Neuronal stem cell (in vitro differentiated cells): ENCODE data around the gene MUC6.

ENCODE experiments used
- DNase-seq: peaks from one replicate; pipeline ENCODE4 v3.0.0-alpha.2; 2013; ENCODE audit warnings: low spot score
- H2AFZ ChIP-seq: one replicate; pipeline ENCODE4 v1.6.1; 2013; ENCODE audit warnings: mild to moderate bottlenecking, low read length, inconsistent platforms
- H2AK5ac ChIP-seq: 2 replicates; pipeline ENCODE4 v1.6.1; 2013; ENCODE audit warnings: low read depth, mild to moderate bottlenecking, inconsistent platforms, low read length, moderate library complexity, mixed read lengths
- H2BK120ac ChIP-seq: 2 replicates; pipeline ENCODE4 v1.6.1; 2013; ENCODE audit warnings: low read depth, mild to moderate bottlenecking, inconsistent platforms, low read length, moderate library complexity, mixed read lengths
- H2BK12ac ChIP-seq: one replicate; pipeline ENCODE4 v1.6.1; 2013; ENCODE audit warnings: low read length, inconsistent platforms
- H2BK15ac ChIP-seq: 2 replicates; pipeline ENCODE4 v1.6.1; 2013; ENCODE audit warnings: mild to moderate bottlenecking, low read length, inconsistent platforms, mixed read lengths
- H2BK5ac ChIP-seq: one replicate; pipeline ENCODE4 v1.6.1; 2013; ENCODE audit warnings: inconsistent platforms, mild to moderate bottlenecking, low read length, moderate library complexity
- H3K14ac ChIP-seq: one replicate; pipeline ENCODE4 v1.6.1; 2013; ENCODE audit warnings: low read length, inconsistent platforms
- H3K18ac ChIP-seq: 2 replicates; pipeline ENCODE4 v1.6.1; 2013; ENCODE audit warnings: low read length, inconsistent platforms
- H3K23ac ChIP-seq: 2 replicates; pipeline ENCODE4 v1.6.1; 2013; ENCODE audit warnings: low read depth, mild to moderate bottlenecking, mixed read lengths, low read length, inconsistent platforms; ENCODE audit not compliant: poor library complexity
- H3K27ac ChIP-seq: replicated peaks from 3 replicates; pipeline ENCODE4 v1.5.1; 2013; ENCODE audit warnings: low read length, inconsistent platforms
- H3K27me3 ChIP-seq, 3 experiments: 2 replicates each; pipeline ENCODE4 v1.6.1; 2013; ENCODE audit warnings: low read length in 3 of 3, mild to moderate bottlenecking in 2 of 3, inconsistent platforms in 1 of 3, low read depth in 1 of 3, mixed read lengths in 1 of 3, moderate library complexity in 1 of 3; ENCODE audit not compliant: control insufficient read depth in 3 of 3, insufficient read depth in 3 of 3
- H3K36me3 ChIP-seq, 2 donors: replicated peaks in 1 of 2; 2 replicates each; pipeline ENCODE4 v1.6.1; 2013; ENCODE audit warnings: low read length in 2 of 2; ENCODE audit not compliant: control insufficient read depth in 2 of 2, insufficient read depth in 2 of 2
- H3K4ac ChIP-seq: 2 replicates; pipeline ENCODE4 v1.6.1; 2013; ENCODE audit warnings: inconsistent platforms, mild to moderate bottlenecking, low read length, moderate library complexity
- H3K4me1 ChIP-seq, 2 donors: 1 replicate in 1 of 2; 2 replicates in 1 of 2; pipeline ENCODE4 v1.6.1; 2013; ENCODE audit warnings: low read length in 2 of 2, low read depth in 1 of 2; ENCODE audit not compliant: control insufficient read depth in 2 of 2, insufficient read depth in 1 of 2
- H3K4me2 ChIP-seq: one replicate; pipeline ENCODE4 v1.6.1; 2013; ENCODE audit warnings: mild to moderate bottlenecking, low read length, inconsistent platforms; ENCODE audit not compliant: insufficient read depth, poor library complexity, severe bottlenecking
- H3K4me3 ChIP-seq, 2 donors: 2 replicates each; pipeline ENCODE4 v1.5.1; 2013; ENCODE audit warnings: low read length in 2 of 2, mild to moderate bottlenecking in 2 of 2, inconsistent platforms in 1 of 2, moderate library complexity in 1 of 2
- H3K79me1 ChIP-seq: one replicate; pipeline ENCODE4 v1.6.1; 2013; ENCODE audit warnings: low read depth, mild to moderate bottlenecking, inconsistent platforms, low read length, moderate library complexity
- H3K9ac ChIP-seq: one replicate; pipeline ENCODE4 v1.6.1; 2013; ENCODE audit warnings: mild to moderate bottlenecking, low read depth, low read length, inconsistent platforms; ENCODE audit not compliant: poor library complexity
- H3K9me3 ChIP-seq, 2 donors: replicated peaks in 1 of 2; 2 replicates each; pipeline versions ENCODE3 to v1.6.1; 2013; ENCODE audit warnings: low read length in 2 of 2, mild to moderate bottlenecking in 2 of 2, inconsistent platforms in 1 of 2, low read depth in 1 of 2, mixed read lengths in 1 of 2, moderate library complexity in 1 of 2; ENCODE audit not compliant: control insufficient read depth in 2 of 2, insufficient read depth in 1 of 2
- H4K8ac ChIP-seq: one replicate; pipeline ENCODE4 v1.6.1; 2013; ENCODE audit warnings: low read depth, mild to moderate bottlenecking, inconsistent platforms, low read length, moderate library complexity
- H4K91ac ChIP-seq: one replicate; pipeline ENCODE4 v1.6.1; 2013; ENCODE audit warnings: low read length, low read depth, mild to moderate bottlenecking, inconsistent platforms; ENCODE audit not compliant: poor library complexity
- WGBS, 2 donors: extraction: QIAGEN DNeasy Blood & Tissue Kit; methylation state at CpG; one replicate each; pipeline ENCODE4 v1.1.7; 2013; ENCODE audit warnings: missing lambda C conversion rate in 2 of 2, mixed read lengths in 1 of 2; ENCODE audit not compliant: insufficient read length in 2 of 2, insufficient replicate concordance in 1 of 2; ENCODE audit errors: extremely low coverage in 2 of 2; 5-methylcytosine and 5-hydroxymethylcytosine counted together

The MUC6 gene

DNA sequence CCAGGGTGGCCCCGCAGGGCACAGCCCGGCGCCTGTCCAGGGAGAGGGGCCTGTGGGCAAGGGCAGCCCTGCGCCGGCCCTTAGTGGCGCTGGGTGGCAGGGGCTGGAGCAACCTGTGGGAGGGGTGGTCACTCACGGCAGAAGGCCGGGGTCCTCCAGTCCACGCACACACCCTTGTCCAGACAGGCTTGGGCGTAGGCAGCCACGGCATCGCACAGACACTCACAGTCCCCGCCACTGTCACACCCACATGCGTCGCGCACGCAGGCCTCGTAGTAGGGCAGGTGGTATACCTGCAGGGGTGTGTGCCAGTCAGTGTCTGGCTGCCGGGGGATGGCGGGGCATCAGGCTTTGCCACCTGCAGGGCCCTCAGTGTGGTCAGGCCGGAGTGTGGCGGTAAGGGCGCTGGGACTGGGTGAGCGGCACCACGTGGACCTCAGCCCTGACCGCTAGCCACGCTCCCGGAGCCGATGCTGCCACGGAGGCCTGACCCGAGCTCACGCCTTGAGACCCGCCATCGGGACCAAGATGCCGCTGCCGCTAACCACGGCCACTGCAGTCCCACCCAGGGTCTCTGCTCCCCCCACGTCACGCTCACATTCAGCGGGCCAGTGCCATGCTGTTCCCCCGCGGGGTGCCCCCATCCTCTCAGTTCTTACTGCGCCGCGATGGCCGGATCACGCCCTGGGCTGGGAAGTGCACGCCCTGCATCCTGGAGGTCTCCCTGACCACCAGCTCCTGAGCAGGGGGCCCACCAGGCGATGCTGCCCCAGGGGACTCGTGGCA is 12.5 kb downstream of the MUC6 start:
- peaks cover 0 to 1% of the 10 kb centered on the region in 2 donors for H3K4me1 ChIP-seq
- no peak overlapping the region for H4K8ac ChIP-seq
- no peak overlapping the region for H3K4me3 ChIP-seq
- peak overlapping the region; percentile 80 for H3K18ac ChIP-seq
- peaks cover 0 to 4% of the 10 kb centered on the region in 2 donors for H3K36me3 ChIP-seq
- peaks cover 2% of the 10 kb centered on the region for H3K79me1 ChIP-seq
- peak overlapping the region; percentile 20 for H3K23ac ChIP-seq
- H3K14ac ChIP-seq, result peak overlapping the region; percentile 42
- no peak overlapping the region for H3K4ac ChIP-seq
- H2BK12ac ChIP-seq, result no peak overlapping the region
- H2BK120ac ChIP-seq, result no peak overlapping the region
- H2AFZ ChIP-seq, result no peak overlapping the region
- H2AK5ac ChIP-seq, result peak overlapping the region; percentile 81
- H4K91ac ChIP-seq, result no peak overlapping the region
- H3K27me3 ChIP-seq, result no peaks in the 10 kb centered on the region
- H2BK15ac ChIP-seq, result no peak overlapping the region
- no peaks in the 10 kb centered on the region for H3K9me3 ChIP-seq
- H3K9ac ChIP-seq, result peak overlapping the region; percentile 77
- no CpG with 5 or more reads among the region's 50 CpGs for WGBS, 2 donors
- no peak for DNase-seq
- peak overlapping the region; percentile 24 for H2BK5ac ChIP-seq
- no peak overlapping the region for H3K27ac ChIP-seq
- no peak overlapping the region for H3K4me2 ChIP-seq

GRCh38 chr11:1022908-1023810 is 13.4 kb downstream of the MUC6 start:
- Histone ChIP-seq H3K9ac (no peak overlapping the region), H2BK12ac (no peak overlapping the region), H3K79me1 (peaks cover 2% of the 10 kb centered on the region), H3K4me2 (no peak overlapping the region), H3K4me3 (no peak overlapping the region), H3K4ac (no peak overlapping the region), H3K9me3 (no peaks in the 10 kb centered on the region), H2AFZ (no peak overlapping the region), H3K18ac (peak overlapping the region; percentile 21), H2BK15ac (no peak overlapping the region), H2BK5ac (peak overlapping the region; percentile 24), H4K91ac (no peak overlapping the region), H3K27me3 (no peaks in the 10 kb centered on the region), H3K27ac (no peak overlapping the region), H2BK120ac (no peak overlapping the region), H3K23ac (no peak overlapping the region), H4K8ac (peak overlapping the region; percentile 52), H3K36me3 (peaks cover 0 to 4% of the 10 kb centered on the region in 2 donors), H2AK5ac (no peak overlapping the region), H3K4me1 (peaks cover 0 to 10% of the 10 kb centered on the region in 2 donors), H3K14ac (peak overlapping the region; percentile 42)
- DNase-seq, result no peak
- 100% methylated on average over 3 to 13 of the region's 28 CpGs for WGBS, 2 donors

GRCh38 chr11:1022411-1022810 is 14.1 kb downstream of the MUC6 start:
- Histone ChIP-seq H2BK120ac (peak overlapping the region; percentile 61), H3K79me1 (peaks cover 4% of the 10 kb centered on the region), H3K23ac (no peak overlapping the region), H3K4me2 (no peak overlapping the region), H3K4me3 (no peak overlapping the region), H2BK12ac (no peak overlapping the region), H3K27ac (no peak overlapping the region), H3K18ac (no peak overlapping the region), H4K8ac (peak overlapping the region; percentile 52), H3K4ac (no peak overlapping the region), H2BK5ac (no peak overlapping the region), H4K91ac (no peak overlapping the region), H3K36me3 (peaks cover 0 to 4% of the 10 kb centered on the region in 2 donors), H3K9ac (no peak overlapping the region), H3K4me1 (peaks cover 0 to 10% of the 10 kb centered on the region in 2 donors), H3K27me3 (no peaks in the 10 kb centered on the region), H2AK5ac (peak overlapping the region; percentile 87), H3K14ac (peak overlapping the region; percentile 64), H2BK15ac (no peak overlapping the region), H3K9me3 (peaks cover 0 to 2% of the 10 kb centered on the region in 2 donors), H2AFZ (no peak overlapping the region)
- no CpG with 5 or more reads among the region's 7 CpGs for WGBS, 2 donors
- no peak for DNase-seq
